Measurements from ENCODE around the gene FSCB.

Gene FSCB

GRCh38 chr14:44463356-44464004 is 43.6 kb downstream of the FSCB start:
- no peak for DNase-seq
- ChIA-PET POLR2A (no interaction called here), CTCF (no interaction called here)
- WGBS (ENCODE audit: insufficient coverage) = 89% methylated on average over 3 of the region's 4 CpGs
- H3K9me3 ChIP-seq (ENCODE audit: control extremely low read depth in 1 of 5, control insufficient read depth in 4 of 5, insufficient read depth in 2 of 5, low read depth in 1 of 5, low read length in 4 of 5) = no peaks in the 10 kb centered on the region
- H3K27ac ChIP-seq (ENCODE audit: insufficient read depth in 1 of 2, low read depth in 1 of 2, low read length in 2 of 2, poor library complexity in 1 of 2, severe bottlenecking in 2 of 2) = no peak overlapping the region
- no peaks in the 10 kb centered on the region for H3K36me3 ChIP-seq (ENCODE audit: control insufficient read depth in 4 of 4, insufficient read depth in 4 of 4, low read length in 3 of 4)
- no peaks in the 10 kb centered on the region for H3K4me1 ChIP-seq (ENCODE audit: control extremely low read depth in 1 of 4, control insufficient read depth in 4 of 4, insufficient read depth in 4 of 4, low read length in 3 of 4)
- no peaks in the 10 kb centered on the region for H3K27me3 ChIP-seq (replicated peaks in 2 of 5; ENCODE audit: control insufficient read depth in 4 of 5, insufficient read depth in 5 of 5, low read length in 4 of 5)
- no peak overlapping the region for H3K4me3 ChIP-seq (ENCODE audit: control insufficient read depth in 1 of 7, extremely low read depth in 1 of 7, insufficient read depth in 4 of 7, low read depth in 2 of 7, low read length in 6 of 7)

- Histone ChIP-seq H3K27ac (ENCODE audit: insufficient read depth in 1 of 2, low read depth in 1 of 2, low read length in 2 of 2, poor library complexity in 1 of 2, severe bottlenecking in 2 of 2) (no peak overlapping the region), H3K9me3 (ENCODE audit: control extremely low read depth in 1 of 5, control insufficient read depth in 4 of 5, insufficient read depth in 2 of 5, low read depth in 1 of 5, low read length in 4 of 5) (no peaks in the 10 kb centered on the region), H3K4me1 (ENCODE audit: control extremely low read depth in 1 of 4, control insufficient read depth in 4 of 4, insufficient read depth in 4 of 4, low read length in 3 of 4) (no peaks in the 10 kb centered on the region), H3K27me3 (replicated peaks in 2 of 5; ENCODE audit: control insufficient read depth in 4 of 5, insufficient read depth in 5 of 5, low read length in 4 of 5) (no peaks in the 10 kb centered on the region), H3K36me3 (ENCODE audit: control insufficient read depth in 4 of 4, insufficient read depth in 4 of 4, low read length in 3 of 4) (no peaks in the 10 kb centered on the region), H3K4me3 (ENCODE audit: control insufficient read depth in 1 of 7, extremely low read depth in 1 of 7, insufficient read depth in 4 of 7, low read depth in 2 of 7, low read length in 6 of 7) (no peak overlapping the region)
- no peak for DNase-seq
- ChIA-PET CTCF (no interaction called here), POLR2A (no interaction called here)
- WGBS (ENCODE audit: insufficient coverage) = no CpG with 5 or more reads among the region's 1 CpG
Measured at GRCh38 chr14:44462381-44462780, 44.7 kb downstream of the FSCB start.

DNA sequence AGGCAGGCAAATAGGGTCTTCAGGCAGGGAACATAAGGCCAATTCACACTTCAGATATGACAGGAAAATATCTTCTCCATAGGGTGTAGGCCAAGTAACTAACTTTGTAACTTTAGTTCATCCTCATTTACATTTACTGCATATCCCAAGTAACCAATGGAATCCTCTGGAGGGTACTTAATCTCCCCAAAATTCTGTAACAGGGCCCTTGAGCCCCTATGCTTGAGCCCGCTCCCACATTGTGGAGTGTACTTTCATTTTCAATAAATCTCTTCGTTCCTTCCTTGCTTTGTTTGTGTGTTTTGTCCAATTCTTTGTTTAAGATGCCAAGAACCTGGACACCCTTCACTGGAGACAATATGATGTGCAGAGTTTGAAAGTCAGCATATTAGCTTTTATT is 45.3 kb downstream of the FSCB start:
- Histone ChIP-seq H3K4me3 (ENCODE audit: control insufficient read depth in 1 of 7, extremely low read depth in 1 of 7, insufficient read depth in 4 of 7, low read depth in 2 of 7, low read length in 6 of 7) (no peak overlapping the region), H3K27ac (ENCODE audit: insufficient read depth in 1 of 2, low read depth in 1 of 2, low read length in 2 of 2, poor library complexity in 1 of 2, severe bottlenecking in 2 of 2) (no peak overlapping the region), H3K4me1 (ENCODE audit: control extremely low read depth in 1 of 4, control insufficient read depth in 4 of 4, insufficient read depth in 4 of 4, low read length in 3 of 4) (no peaks in the 10 kb centered on the region), H3K9me3 (ENCODE audit: control extremely low read depth in 1 of 5, control insufficient read depth in 4 of 5, insufficient read depth in 2 of 5, low read depth in 1 of 5, low read length in 4 of 5) (peaks cover 0 to 4% (median 0%) of the 10 kb centered on the region in 5 experiments), H3K36me3 (ENCODE audit: control insufficient read depth in 4 of 4, insufficient read depth in 4 of 4, low read length in 3 of 4) (no peaks in the 10 kb centered on the region), H3K27me3 (replicated peaks in 2 of 5; ENCODE audit: control insufficient read depth in 4 of 5, insufficient read depth in 5 of 5, low read length in 4 of 5) (no peaks in the 10 kb centered on the region)
- ChIA-PET POLR2A (no interaction called here), CTCF (no interaction called here)
- no peak for DNase-seq
- no CpG with 5 or more reads among the region's 2 CpGs for WGBS (ENCODE audit: insufficient coverage)

Data from common myeloid progenitor, CD34-positive (primary cell).